Activated CD8-positive, alpha-beta memory T cell treated with anti-CD3 and anti-CD28 coated beads, Interleukin-2, amount 50 U/mL, for 24 hours (primary cell): ENCODE measurements around the gene RSPH6A.

Experiments
- DNase-seq: peaks from one replicate; pipeline ENCODE4 v3.0.0-alpha.2; 2020; ENCODE audit errors: extremely low read depth

The RSPH6A gene

DNA sequence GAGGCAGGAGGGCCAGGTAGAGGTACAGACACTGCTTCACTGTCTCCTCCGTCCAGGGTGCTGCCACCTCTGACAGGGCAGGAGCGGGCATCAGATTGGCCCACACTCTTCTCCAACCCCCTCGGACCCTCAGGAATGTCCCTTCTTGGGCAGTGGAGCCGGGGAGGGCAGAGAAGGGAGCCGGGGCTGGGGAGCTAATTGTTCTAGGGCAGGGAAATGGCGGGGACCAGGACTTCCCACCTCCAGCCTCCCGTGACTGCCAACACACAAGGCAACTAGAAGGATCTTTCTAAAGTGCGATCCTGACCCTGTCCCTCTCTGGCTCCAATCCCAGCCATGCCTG is 10.1 kb upstream of the RSPH6A start:
- no peak for DNase-seq

DNA sequence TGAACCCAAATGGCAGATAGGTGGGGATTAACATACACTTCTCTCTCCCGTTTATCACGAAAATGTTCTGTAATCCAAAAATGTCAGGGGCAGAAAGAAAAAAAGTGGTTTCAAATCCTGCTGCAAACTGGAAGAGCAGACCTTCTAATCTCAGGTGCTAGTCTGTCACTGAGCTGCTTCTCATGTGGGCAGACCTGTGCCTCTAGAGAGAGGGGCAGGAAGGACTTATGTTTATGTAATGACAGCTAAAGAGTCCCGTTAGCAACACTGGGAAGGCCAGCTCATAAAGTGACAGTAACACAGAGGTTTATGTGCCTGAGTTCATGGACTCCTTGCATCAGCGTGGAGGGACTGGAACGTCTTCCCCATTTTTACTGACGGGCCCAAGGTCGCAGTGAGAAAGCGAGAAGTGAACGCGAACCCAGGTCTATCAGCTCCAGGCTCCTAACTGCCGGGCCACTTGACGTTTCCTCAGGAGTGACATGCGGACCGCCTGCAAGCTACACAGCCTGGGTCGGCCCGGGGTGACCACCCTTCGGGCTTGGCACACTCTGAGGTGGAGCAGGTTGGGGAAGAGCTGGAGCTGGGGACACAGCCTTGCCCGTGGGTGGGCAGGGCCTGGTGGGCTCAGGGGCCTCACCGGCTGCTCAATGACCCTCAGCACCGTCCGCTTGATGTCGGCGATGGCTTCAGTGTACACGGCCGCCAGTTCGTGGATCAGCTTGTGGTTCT is 9.6 kb upstream of the RSPH6A start:
- no peak for DNase-seq

- DNase-seq, result no peak
These were observed 8.9 kb upstream of the RSPH6A start for GRCh38 chr19:45824041-45824471.

- no peak for DNase-seq
These were observed 8.1 kb upstream of the RSPH6A start for GRCh38 chr19:45823182-45823581.

DNA sequence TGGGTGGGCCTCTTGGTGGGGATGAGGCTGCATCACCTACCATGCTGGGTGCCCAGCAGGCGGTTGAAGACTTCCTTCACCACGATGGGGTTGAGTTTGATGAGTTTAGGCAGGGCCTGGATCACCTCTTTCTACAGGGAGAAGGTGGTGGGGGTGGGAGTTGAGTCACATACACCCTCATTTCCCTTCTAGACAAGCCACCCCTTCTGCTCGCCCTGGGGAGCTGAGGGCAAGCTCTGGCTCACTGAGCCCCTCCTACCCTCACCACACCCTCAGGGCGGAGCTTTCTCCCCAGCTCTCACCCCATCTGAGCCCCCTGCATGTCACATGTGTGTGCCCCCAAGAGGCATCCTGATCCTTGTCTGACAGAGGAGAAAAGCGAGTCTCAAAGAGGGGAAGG is 7.6 kb upstream of the RSPH6A start:
- DNase-seq, result no peak

- no peak for DNase-seq
These were observed 6.5 kb upstream of the RSPH6A start for GRCh38 chr19:45821570-45821969.

DNA sequence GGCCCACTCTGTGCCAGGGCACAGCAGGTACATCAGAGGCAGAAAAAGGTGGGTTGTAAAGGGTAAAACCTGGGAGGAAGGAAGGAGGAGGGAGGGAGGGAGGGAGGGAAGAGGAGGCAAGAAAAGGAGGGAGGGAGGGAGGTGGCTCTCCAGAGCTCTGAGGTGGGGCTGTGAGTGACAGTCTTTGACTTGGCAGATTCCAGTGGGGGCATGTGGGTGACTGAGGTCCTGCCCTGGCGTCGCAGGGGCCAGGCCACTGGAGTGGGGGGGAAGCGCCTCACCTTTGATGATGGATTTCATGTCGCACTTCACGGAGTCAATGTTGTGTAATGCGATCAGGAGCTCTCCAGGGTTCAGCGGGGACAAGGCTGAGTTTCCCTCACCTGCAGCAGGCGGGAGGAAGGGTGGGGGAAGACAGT is 6.0 kb upstream of the RSPH6A start:
- no peak for DNase-seq

DNA sequence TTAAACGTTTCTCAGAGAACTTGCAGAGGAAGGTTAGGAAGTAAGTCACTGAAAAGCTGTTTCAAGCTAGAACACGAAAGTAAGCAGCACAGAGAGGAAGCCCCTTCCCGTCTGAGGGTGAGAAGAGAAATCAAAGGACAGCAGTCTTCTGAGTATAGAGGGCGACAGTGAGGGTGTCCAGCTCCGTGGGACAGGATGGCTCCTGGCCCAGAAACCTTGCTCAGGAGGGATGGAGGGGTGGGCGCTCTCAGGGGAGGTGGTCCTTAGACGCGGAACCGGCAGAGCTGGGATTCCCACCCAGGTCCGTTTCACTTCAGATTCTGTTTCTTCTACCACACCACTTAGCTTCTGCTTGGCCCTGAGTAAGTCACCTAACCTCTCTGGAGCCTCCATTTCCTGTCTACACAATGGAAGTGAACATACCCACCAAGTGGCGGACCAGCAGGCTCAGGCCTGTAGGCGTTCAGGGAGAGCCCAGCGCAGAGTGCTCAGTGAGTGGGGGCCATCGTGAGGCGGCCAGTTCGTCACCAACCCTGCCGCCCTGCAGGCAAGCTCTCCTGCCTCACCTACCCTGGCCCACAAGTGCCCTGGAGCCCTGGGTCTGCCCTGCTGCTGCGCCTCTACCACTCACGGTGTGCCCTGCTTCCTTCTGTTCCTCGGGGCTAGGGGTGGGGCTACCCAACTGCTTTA is 5.5 kb upstream of the RSPH6A start:
- DNase-seq, result no peak

- DNase-seq, result no peak
These were observed 4.7 kb upstream of the RSPH6A start for GRCh38 chr19:45819769-45820168.

DNA sequence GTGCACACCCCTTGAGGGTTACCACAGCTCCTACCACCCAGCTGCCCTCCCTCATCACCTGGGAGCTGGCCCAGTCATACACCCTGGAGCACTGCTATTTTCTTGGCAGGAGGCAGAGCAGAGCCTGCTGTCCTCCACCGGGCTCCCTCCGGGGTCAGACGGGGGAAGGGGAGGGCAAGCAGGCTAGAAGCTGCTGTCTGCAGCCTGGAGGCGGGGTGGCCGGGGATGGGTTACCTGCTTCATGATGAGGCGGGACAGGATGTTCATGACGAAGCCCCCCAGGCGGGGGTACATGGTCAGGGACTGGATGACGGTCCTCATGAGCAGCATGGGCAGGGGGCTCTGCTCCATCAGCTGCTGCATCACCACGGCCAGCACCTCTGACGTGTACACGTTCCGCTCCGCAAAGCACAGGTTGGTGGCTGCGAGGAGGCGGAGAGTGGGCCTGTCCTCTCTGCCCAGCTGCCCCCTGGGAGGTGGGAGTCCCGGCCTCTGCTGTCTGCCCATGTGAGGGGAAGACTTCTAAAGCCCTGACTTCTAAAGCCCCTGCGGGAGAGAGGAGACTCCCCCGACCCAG is 2.7 kb upstream of the RSPH6A start:
- DNase-seq, result no peak

DNA sequence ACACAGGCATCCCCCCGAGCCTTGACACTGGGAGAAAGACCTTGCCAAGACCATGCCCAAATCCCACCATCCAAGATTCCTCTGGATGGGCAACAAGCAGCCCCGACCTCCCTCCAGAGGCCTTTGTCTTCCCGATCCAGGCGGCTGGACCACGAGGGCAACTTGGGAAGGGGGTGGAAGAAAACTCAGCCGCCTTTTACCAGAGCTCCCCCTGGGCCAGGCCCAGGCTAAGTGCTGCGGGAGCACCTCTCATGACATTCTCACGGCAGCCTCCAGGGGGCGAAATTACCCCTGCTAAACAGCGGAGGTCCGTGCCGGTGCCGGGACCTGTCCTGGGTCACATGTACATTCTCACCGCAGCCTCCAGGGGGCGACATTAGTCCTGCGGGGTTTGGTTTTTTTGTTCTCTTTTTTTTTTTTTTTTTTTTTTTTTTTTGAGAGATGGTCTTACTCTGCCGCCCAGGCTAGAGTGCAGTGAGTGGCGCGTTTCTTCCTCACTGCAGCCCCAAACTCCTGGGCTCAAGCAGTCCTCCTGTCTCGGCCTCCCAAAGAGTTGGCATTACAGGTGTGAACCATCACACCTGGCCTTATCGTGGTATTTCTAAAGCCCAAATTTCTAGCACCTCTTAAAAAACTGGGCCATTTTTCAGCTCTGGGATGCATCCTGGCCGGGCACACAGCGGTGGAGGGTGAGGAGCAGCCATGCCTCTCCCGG is 2.1 kb upstream of the RSPH6A start:
- peak; percentile 93 for DNase-seq

DNA sequence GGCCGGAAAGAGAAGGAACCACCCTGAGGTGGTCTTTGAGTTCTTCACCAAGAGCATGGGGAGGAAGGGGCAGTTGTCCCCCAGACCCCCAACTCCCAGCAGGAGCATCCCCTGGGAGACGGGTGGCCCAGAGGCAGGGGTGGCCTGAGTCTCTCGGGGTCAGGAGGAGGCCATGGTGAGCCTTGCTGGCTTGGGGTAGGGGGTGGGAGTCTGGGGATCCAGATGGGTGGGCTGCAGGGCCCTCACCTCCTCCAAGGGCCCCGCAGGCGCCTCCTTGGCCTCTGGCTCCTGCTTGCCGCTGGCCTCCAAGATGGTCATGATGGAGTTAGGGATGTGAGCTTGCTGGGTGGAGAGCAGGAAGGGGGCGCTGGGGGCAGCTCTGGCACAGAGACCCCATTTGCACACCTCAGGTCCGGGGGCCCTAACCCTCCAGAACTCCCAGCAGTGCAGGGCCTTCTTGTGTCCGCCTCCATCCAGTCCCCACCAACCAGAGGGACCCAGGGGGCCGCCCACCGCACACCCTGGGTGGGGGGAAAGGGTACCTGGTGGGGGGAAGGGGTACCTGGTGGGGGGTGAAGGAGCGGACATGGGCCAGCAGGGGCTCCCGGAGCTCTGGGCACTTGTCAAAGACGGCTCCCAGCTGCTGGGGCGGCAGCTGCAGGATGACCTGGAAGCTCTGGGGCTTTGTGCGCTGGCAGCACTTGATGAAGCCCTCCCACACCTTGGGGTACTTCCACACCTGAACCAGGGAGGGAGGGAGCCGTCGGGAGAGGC is 1.3 kb upstream of the RSPH6A start:
- DNase-seq, result no peak

- no peak for DNase-seq
These were observed 541 bp upstream of the RSPH6A start for GRCh38 chr19:45815481-45816216.

GRCh38 chr19:45814166-45814780 is 835 bp downstream of the RSPH6A start:
- no peak for DNase-seq

- no peak for DNase-seq
These were observed 2.8 kb downstream of the RSPH6A start for GRCh38 chr19:45812297-45812696.

GRCh38 chr19:45809643-45810159 is 5.4 kb downstream of the RSPH6A start:
- no peak for DNase-seq

GRCh38 chr19:45805719-45806118 is 9.4 kb downstream of the RSPH6A start:
- no peak for DNase-seq

- no peak for DNase-seq
These were observed 10.2 kb downstream of the RSPH6A start for GRCh38 chr19:45804959-45805230.

DNA sequence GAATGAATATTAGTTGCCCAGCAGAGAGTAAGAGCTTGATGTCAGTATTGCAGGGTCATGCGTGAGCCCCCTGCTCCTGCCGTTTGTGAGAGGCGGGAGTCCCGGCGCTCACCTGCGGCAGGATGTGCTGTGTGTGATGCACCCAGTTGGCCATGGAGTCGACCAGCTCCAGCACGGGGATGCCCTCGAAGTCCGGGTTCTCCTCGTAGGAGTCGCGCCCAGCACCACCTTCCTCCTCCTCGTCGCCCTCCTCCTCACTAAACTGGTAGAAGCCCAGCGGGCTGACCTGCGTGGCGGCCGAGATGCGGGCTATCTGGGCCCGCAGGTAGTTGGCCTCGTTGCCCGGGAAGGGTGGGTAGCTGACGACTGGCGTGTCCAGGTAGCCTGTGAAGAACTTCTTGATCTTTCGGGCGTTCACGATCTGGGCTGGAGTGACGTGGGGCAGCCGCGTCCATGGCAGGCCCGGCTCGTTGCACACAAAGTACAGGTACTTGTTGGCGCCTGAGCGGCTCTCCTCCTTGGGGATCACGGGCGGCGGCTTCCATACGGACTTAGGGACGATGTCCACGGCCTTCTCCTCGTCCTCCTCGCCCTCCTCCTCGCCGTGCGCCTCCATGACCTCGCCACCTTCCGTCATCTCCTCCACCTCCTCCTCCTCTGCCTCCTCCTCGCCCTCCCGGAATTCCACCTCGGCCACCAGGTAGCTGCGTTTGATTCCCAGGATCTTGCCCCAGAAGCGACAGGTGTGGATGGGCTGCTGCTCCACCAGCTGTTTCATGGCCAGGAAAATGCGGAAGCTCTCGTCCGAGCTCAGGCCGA is 10.8 kb downstream of the RSPH6A start:
- no peak for DNase-seq
